ENCODE data around the gene TAF6.

Gene TAF6

GRCh38 chr7:100120733-100121036, 1.5 kb upstream of the TAF6 start:
- no peak for DNase-seq

DNA sequence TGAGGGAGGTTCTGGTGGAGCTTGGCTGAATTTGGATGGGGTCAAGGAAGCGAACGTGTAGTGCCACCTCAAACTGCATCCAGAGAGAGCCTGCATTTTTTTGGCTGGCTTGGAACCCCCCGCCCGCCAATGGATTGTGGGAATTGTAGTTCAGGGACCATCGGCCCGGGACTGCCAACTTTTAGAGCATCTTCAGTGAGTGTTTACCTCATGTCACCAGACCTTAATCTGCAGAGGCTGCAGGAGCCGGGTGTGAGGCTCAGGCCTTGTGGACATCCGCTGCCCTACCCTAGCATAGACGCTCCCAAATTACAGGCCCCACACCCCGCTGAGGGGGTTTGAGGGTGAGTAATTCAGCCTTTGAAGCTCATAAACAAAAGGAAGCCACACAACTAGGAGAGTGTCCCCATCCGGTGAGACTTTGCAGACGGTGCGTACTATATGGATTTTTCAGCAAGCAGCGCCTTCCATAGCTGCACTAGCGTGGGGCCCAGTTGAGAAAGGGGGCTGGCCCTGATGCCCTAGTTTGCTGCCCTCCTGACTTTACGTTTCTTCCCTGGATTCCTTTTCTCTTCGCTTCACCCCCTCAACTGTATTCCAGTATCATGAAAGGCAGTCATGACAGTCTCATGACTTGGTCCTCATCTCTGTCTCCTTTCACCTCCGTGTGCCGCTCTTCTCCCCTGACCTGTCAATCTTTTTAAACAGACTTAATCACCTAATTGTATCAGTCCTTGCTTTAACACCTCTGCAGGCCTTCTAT, 993 bp upstream of the TAF6 start:
- DNase-seq: peak; percentile 80

DNA sequence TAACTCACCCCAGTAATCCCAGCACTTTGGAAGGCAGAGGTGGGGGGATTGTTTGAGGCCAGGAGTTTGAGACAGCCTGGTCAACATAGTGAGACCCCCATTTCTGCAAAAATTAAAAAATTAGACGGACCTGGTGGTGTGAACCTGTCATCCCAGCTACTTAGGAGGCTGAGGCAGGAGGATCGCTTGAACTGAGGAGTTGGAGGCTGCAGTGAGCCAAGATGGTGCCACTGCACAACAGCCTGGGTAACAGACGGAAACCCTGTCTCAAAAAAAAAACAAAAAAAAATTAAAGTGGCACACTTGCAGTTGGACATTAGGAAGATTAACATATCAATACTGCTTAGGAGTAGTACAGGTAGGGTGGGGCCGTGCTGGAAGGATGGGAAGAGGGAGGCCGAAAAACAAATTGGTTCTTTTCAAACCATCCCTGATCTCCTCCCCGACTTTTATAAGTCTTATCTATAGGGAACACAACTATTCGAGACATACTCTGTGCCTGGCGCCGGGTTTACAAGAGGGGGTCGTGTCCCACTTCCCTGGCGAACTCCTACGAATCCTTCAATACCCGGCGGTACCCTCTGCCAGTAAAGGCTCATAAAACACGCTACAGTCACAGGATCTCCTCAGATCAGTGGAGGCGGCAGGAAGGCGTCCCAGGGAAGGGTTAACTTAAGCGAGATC, 628 bp downstream of the TAF6 start:
- DNase-seq: no peak

GRCh38 chr7:100115026-100115425, 4.1 kb downstream of the TAF6 start:
- no peak for DNase-seq

DNA sequence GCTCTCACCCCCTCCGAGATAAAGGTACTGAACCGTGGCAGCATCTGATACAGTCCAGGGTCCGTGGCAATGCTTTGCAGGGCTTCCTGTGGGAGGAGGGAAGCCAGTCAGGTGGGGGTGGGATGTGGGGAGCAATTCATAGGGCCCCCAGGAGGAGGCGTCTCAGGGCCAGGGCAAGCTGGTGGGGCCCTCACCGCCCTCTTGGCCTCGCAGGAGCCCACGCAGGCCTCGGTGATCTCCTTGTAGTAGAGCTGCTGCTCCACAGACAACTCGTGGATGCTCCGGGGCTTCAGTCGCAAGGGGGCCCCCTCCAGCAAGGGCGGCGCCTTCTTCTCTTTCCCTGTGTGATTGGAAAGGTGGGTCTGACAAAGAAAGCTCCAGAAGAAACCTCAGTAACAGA, 7.2 kb downstream of the TAF6 start:
- DNase-seq: no peak

GRCh38 chr7:100111156-100111555, 8.0 kb downstream of the TAF6 start:
- no peak for DNase-seq

DNA sequence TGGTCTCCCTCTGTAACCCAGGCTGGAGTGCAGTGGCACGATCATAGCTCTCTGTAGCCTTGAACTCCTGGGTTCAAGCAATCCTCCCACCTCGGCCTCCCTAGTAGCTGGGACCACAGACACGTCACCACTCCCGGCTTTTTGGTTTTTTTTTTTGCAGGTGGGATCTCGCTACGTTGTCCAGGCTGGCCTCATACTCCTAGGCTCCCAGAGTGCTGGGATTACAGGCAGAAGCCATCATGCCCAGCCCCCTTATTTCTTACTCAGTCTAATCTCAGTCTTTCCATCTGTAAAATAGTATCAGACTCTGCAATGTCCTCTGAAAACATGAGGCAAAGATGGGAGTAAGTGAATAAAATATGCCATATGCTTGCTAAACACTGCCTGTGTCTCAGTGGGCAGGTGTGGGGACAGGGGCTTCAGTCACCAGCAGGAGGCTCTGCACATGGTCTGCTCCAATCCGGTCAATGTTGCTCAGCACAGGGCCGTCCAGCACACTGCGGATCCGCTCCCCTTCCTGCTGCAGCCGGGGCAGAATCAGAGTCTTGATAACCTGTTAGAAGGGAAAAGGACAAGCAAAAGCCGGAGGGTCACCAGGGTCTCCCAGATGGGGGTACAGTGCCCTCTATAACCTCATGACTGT, 9.5 kb downstream of the TAF6 start:
- DNase-seq: no peak

- DNase-seq: no peak
Observed at GRCh38 chr7:100107890-100108289, 11.3 kb downstream of the TAF6 start.

GRCh38 chr7:100107125-100107737, 11.9 kb downstream of the TAF6 start:
- no peak for DNase-seq

DNA sequence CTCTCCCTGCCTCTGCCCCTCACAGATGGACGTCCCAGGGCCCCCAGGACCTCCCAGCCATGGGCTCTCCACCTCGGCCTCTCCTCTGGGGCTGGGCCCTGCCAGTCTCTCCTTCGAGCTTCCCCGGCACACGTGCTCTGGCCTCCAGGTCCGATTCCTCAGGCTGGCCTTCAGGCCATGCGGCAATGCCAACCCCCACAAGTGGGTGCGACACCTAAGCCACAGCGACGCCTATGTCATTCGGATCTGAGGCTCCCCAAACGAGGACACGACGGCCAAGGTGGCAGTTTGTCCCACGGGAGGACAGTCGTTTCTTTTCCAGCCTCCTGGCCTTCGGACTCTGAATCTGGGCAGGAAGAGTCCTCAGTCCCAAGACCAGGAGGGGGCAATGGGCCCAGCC, 12.5 kb downstream of the TAF6 start:
- no peak for DNase-seq

DNA sequence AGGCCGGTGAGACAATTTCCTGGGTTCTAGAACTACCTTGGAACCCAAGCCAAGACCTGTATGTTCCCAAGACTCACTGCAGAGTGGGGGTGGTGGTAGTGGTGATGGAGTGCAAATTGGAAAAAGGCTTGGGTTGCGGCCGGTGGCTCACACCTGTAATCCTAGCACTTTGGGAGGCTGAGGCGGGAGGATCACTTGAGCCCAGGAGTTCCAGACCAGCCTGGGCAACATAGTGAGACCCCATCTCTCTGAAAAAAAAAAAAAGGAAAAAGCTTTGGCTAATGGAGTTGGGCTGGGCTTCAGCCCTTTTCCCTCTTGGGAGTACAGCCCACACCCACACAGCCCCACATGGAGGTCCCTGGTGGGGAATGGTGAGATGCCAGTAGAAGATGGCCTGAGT, 13.6 kb downstream of the TAF6 start:
- no peak for DNase-seq

DNA sequence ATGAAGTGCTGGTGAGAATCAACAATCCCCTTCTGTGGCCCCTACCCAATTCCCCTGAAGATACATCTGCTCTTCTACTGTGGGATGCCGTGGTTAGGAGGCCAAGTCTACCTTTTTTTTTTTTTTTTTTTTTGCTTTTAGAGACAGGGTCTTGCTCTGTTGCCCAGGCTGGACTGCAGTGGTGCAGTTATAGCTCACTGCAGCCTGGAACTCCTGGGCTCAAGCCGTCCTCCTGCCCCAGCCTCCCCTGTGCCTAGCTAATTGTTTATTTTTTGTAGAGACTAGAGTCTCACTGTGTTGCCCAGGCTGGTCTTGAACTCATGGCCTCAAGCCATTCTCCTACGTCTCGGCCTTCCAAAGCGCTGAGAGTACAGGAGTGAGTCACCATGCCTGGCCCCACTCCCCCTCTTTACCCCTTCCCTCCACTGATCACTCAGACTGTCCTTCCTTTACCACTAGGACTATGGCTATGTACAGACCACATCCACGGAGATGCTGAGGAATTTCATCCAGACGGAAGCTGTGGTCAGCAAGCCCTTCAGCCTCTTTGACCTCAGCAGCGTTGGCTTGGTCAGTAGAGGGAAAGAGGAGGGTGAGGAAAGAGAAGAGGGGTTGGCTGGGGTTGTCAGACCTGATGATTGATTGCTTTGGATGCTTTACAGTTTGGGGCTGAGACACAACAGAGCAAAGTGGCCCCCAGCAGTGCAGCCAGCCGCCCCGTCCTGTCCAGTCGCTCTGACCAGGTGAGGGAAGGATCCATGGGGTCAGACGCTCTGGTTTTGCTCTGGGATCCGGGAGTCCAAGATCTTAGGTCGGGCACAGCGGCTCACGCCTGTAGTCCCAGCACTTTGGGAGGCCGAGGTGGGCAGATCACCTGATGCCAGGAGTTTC, 16.0 kb downstream of the TAF6 start:
- no peak for DNase-seq

- peak; percentile 97 for DNase-seq
Observed at GRCh38 chr7:100101016-100101862, 17.9 kb downstream of the TAF6 start, which contains the start of the genes AP4M1 and MCM7. TSS of gene AP4M1 (plus strand) at chr7:100101643. CDS start at chr7:100101715, 72 bp downstream. TSS of gene MCM7 (minus strand) at chr7:100101397. CDS start at chr7:100101294, 103 bp downstream.

- DNase-seq: peak; percentile 88
Observed at GRCh38 chr7:100100420-100101015, 18.6 kb downstream of the TAF6 start.

GRCh38 chr7:100099452-100099851, 19.7 kb downstream of the TAF6 start:
- DNase-seq: no peak

DNA sequence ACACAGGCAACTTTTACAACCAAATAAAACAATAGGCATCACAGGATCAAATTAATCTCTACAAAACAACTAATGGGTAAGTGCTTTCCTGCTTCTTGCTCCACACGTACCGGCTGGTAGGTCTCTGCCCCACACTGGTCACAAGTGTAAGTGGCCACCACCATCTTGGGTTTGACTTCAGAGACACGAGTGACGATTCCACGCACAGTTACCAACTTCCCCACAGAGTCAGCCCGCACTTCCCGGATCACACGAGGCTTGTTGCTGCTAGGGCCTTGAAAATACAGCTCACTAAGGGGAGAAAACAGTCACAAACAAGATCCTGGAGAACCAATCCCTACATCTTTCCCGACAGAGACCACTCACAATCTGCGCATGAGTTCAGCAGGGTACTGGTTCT, 20.2 kb downstream of the TAF6 start:
- no peak for DNase-seq

- DNase-seq: no peak
Observed at GRCh38 chr7:100095704-100096103, 23.5 kb downstream of the TAF6 start.

DNA sequence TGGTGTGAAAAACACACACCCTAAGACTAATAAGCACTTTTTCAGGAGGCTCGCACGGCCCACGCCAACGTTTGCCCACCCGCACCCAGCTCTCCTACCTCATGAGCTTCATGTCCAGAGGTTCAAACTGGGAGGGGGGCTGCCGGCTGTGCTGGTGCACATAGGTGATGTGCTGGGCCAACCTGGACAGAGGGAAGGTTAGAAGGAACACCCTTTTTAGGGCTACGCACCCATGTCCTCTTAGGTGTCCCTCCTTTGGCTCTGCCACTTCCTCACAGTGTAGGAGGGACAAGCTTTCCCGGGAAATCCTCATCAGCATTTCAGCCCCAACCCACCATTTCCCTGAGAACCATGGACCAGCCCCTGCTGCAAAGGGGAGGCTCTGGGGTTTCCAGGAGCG, 23.9 kb downstream of the TAF6 start:
- no peak for DNase-seq

- DNase-seq: no peak
Observed at GRCh38 chr7:100093925-100094486, 25.2 kb downstream of the TAF6 start.

DNA sequence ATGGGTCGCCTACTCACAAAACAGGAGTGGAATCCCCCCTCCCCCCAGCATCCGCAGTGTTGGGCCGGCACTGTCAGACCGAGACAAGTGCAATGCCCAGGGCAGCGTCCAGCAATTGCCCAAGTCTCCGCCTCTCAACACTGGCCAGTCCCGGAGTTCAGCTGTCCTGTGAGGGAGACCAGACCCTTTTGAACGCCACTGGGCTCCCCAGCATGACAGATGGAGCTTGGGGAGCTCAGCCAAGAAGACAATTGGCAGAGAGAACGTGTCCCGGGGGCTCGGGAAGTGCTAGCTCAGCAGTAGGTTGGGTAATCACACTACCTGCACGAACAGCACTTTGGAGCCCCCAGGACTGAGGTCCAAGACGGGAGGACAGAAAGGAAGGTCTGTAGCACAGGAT, 25.7 kb downstream of the TAF6 start:
- DNase-seq: no peak

- no peak for DNase-seq
Observed at GRCh38 chr7:100093054-100093453, 26.1 kb downstream of the TAF6 start.
